OCI-LY1 (cell line): ENCODE data around the gene ATP2C1.

ENCODE experiments used
- EZH2 ChIP-seq: fragments of 200-600 bp; sonication (generic), shearing (Covaris generic); IDR thresholded peaks from 2 replicates; pipeline ENCODE4 v1.8.0; 2017; ENCODE audit warnings: borderline replicate concordance, mixed run types, mild to moderate bottlenecking, antibody characterized with exemption, low read length, moderate library complexity, mixed read lengths
- TF ChIP-seq, protein P1 (sequence below): fragments of 200-600 bp; sonication (generic), shearing (Covaris generic); IDR thresholded peaks from 2 replicates; pipeline ENCODE4 v1.5.1; 2017; ENCODE audit warnings: mild to moderate bottlenecking, antibody characterized with exemption, low read length, moderate library complexity, mixed read lengths

DNA sequence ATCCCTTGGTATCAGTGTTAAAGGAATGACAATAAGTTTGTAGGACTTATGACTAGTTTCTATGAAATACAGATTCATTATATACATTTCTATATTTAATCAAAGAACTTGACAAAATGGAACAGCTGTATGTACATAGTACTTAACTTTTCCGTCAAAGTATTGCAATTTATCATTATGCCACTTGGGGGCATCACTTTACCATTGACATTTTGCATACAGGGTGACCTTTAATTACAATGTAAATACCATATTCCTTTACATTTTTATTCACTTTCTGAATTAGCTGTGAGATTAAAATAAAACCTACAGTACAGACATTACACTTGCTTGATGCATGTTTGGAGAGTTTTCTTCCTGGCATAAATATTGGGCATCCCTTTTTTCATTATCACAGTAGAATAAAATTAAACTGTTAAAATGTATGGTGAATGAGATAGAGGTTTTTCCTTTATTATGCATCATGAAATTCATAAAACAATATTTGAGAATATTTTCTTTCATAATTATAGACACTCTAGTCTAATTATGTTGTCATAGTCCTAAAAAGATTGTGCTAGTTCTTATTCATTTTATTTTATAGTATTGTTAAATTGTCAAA lies 139.7 kb downstream of the ATP2C1 start:
- TF ChIP-seq, protein P1, sequence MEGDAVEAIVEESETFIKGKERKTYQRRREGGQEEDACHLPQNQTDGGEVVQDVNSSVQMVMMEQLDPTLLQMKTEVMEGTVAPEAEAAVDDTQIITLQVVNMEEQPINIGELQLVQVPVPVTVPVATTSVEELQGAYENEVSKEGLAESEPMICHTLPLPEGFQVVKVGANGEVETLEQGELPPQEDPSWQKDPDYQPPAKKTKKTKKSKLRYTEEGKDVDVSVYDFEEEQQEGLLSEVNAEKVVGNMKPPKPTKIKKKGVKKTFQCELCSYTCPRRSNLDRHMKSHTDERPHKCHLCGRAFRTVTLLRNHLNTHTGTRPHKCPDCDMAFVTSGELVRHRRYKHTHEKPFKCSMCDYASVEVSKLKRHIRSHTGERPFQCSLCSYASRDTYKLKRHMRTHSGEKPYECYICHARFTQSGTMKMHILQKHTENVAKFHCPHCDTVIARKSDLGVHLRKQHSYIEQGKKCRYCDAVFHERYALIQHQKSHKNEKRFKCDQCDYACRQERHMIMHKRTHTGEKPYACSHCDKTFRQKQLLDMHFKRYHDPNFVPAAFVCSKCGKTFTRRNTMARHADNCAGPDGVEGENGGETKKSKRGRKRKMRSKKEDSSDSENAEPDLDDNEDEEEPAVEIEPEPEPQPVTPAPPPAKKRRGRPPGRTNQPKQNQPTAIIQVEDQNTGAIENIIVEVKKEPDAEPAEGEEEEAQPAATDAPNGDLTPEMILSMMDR: peak; percentile 87
- TF ChIP-seq EZH2: no peak
